ENCODE data around the gene KLK1.

The KLK1 gene

GRCh38 chr19:50823389-50824042 is at the start of gene KLK1:
Gene KLK1 (minus strand): TSS chr19:50823787. CDS start chr19:50823748, 39 bp downstream.
- FAIRE-seq = no peak
- no peak for DNase-seq (ENCODE audit: insufficient read length, low spot score)

DNA sequence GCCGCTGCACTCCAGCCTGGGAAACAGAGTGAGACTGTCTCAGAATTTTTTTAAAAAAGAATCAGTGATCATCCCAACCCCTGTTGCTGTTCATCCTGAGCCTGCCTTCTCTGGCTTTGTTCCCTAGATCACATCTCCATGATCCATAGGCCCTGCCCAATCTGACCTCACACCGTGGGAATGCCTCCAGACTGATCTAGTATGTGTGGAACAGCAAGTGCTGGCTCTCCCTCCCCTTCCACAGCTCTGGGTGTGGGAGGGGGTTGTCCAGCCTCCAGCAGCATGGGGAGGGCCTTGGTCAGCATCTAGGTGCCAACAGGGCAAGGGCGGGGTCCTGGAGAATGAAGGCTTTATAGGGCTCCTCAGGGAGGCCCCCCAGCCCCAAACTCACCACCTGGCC is 49.5 kb upstream of the KLK1 start, which contains the start of gene KLK2:
KLK2 (plus strand) TSS at position 384 of the 400 bp plus-strand sequence. CDS start 35 bp downstream, outside the sequence.
- DNase-seq (ENCODE audit: insufficient read length, low spot score) = no peak
- FAIRE-seq = no peak

- DNase-seq (ENCODE audit: insufficient read length, low spot score) (no peak), FAIRE-seq (no peak)
Observed at GRCh38 chr19:50870417-50871089, 47.0 kb upstream of the KLK1 start.

GRCh38 chr19:50869479-50869878 is 45.9 kb upstream of the KLK1 start:
- no peak for FAIRE-seq
- DNase-seq (ENCODE audit: insufficient read length, low spot score) = no peak

DNA sequence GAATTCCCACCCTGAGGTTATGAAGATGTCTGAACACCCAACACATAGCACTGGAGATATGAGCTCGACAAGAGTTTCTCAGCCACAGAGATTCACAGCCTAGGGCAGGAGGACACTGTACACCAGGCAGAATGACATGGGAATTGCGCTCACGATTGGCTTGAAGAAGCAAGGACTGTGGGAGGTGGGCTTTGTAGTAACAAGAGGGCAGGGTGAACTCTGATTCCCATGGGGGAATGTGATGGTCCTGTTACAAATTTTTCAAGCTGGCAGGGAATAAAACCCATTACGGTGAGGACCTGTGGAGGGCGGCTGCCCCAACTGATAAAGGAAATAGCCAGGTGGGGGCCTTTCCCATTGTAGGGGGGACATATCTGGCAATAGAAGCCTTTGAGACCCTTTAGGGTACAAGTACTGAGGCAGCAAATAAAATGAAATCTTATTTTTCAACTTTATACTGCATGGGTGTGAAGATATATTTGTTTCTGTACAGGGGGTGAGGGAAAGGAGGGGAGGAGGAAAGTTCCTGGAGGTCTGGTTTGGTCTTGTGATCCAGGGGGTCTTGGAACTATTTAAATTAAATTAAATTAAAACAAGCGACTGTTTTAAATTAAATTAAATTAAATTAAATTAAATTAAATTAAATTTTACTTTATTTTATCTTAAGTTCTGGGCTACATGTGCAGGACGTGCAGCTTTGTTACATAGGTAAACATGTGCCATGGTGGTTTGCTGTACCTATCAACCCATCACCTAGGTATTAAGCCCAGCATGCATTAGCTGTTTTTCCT is 38.1 kb upstream of the KLK1 start:
- DNase-seq (ENCODE audit: insufficient read length, low spot score) (no peak), FAIRE-seq (no peak)

DNA sequence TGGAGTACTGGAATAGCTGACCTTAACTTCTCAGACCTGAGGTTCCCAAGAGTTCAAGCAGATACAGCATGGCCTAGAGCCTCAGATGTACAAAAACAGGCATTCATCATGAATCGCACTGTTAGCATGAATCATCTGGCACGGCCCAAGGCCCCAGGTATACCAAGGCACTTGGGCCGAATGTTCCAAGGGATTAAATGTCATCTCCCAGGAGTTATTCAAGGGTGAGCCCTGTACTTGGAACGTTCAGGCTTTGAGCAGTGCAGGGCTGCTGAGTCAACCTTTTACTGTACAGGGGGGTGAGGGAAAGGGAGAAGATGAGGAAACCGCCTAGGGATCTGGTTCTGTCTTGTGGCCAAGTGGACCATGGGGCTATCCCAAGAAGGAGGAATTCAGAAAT is 37.4 kb upstream of the KLK1 start:
- no peak for FAIRE-seq
- no peak for DNase-seq (ENCODE audit: insufficient read length, low spot score)

- DNase-seq (ENCODE audit: insufficient read length, low spot score) = no peak
- no peak for FAIRE-seq
Observed at GRCh38 chr19:50859849-50860248, 36.3 kb upstream of the KLK1 start.

- no peak for FAIRE-seq
Observed at GRCh38 chr19:50858886-50859285, 35.3 kb upstream of the KLK1 start.

GRCh38 chr19:50857366-50857765 is 33.8 kb upstream of the KLK1 start:
- DNase-seq (ENCODE audit: insufficient read length, low spot score) (no peak), FAIRE-seq (no peak)

More at GRCh38 chr19:50858886-50859285, 35.3 kb upstream of the KLK1 start:
- no peak for DNase-seq (ENCODE audit: insufficient read length, low spot score)

GRCh38 chr19:50854636-50855410 is 31.2 kb upstream of the KLK1 start, which contains the start of gene KLK3:
Gene KLK3 (plus strand): TSS chr19:50854915. CDS start chr19:50854956, 41 bp downstream.
- FAIRE-seq = no peak
- DNase-seq (ENCODE audit: insufficient read length, low spot score) = no peak

DNA sequence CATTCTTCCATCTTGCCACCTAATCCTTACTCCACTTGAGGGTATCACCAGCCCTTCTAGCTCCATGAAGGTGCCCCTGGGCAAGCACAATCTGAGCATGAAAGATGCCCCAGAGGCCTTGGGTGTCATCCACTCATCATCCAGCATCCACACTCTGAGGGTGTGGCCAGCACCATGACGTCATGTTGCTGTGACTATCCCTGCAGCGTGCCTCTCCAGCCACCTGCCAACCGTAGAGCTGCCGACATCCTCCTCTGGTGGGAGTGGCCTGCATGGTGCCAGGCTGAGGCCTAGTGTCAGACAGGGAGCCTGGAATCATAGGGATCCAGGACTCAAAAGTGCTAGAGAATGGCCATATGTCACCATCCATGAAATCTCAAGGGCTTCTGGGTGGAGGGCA is 28.0 kb upstream of the KLK1 start:
- DNase-seq (ENCODE audit: insufficient read length, low spot score) (no peak), FAIRE-seq (no peak)

- DNase-seq (ENCODE audit: insufficient read length, low spot score) (no peak), FAIRE-seq (no peak)
Observed at GRCh38 chr19:50850738-50851137, 27.2 kb upstream of the KLK1 start.

DNA sequence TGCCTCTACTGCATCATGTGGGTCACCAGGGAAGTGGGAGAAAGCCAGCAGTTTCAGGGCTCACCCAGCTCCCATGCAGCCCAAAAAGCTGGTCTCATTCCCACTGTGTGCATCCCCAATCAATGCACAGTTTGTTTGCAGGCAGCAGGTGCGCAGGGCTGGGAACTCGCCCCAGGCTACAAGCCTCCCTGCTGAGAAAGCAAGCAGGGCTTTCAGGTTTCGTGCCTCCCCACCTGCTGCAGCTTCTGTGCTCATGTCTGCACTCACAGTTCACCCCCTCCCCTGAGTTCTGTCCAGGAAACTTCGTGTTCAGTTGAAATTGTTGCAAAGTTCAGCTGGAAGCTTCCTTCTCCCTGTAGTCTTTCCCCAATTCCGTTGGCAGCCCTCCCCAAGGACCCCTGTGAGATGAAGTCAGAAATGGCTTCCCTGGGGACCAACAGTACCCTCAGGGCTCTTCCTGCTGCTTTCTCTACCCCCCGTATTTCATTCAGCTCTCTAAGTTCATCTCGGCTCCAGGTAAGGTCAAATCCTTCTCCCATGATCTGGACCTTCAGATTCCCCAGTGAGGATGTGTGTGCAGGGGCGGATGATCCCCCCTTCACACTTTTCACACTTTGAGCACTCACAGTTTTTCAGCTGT is 20.8 kb upstream of the KLK1 start:
- no peak for FAIRE-seq
- no peak for DNase-seq (ENCODE audit: insufficient read length, low spot score)

DNA sequence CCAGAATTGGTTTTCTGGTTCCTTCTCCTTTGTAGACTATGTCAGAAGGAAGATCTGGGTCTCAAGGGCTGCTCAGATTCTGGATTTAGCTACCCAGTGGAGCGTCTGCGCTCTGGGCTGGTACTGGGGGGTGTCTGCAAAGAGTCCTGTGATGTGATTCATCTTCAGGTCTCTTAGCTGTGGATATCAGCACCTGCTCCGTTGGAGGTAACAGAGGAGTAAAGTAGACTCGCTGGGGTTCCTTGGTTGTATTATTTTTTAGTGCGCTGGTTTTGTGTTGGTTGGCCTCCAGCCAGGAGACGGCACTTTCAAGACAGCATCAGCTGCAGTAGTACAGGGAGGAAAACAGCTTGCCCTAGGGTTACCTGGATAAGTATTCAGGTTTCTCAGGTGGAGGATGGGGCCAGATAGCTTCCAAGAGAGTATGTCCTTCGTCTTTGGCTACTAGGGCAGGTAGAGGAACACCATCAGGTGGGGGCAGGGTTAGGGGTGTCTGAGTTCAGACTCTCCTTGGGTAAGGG is 20.2 kb upstream of the KLK1 start:
- DNase-seq (ENCODE audit: insufficient read length, low spot score) = no peak
- no peak for FAIRE-seq

DNA sequence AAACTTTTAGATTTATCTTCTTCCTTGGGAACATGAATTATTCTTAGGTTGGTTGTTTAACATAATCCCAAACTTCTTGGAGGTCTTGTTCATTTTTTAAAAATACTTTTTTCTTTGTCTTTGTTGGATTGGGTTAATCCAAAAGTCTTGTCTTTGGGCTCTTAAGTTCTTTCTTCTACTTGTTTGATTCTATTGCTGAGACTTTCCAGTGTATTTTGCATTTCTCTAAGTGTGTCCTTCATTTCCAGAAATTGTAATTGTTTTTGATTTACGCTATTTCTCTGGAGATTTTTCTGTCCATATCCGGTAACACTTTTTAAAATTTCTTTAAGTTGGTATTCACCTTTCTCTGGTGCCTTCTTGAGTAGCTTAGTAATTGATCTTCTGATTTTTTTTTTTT is 19.6 kb upstream of the KLK1 start:
- no peak for FAIRE-seq
- DNase-seq (ENCODE audit: insufficient read length, low spot score) = no peak

DNA sequence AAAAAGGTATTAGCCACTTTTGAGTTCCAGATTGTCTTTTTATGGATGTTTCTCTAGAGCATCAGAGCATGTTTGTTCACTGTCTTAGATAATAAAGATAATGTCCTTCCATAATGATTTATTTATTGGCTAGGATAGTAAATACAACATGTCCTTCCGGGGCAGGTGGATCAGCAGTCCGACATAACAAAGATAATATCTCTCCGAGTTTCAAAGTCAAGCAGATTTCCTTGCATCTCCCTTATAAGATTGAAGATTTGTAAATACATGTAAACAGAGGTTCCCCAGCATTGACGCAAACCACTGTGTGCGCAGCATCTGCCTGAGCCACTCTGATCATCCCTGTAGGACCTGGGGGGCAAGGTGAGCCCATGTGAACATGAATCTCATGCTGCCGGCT is 18.5 kb upstream of the KLK1 start:
- FAIRE-seq (no peak), DNase-seq (ENCODE audit: insufficient read length, low spot score) (no peak)

DNA sequence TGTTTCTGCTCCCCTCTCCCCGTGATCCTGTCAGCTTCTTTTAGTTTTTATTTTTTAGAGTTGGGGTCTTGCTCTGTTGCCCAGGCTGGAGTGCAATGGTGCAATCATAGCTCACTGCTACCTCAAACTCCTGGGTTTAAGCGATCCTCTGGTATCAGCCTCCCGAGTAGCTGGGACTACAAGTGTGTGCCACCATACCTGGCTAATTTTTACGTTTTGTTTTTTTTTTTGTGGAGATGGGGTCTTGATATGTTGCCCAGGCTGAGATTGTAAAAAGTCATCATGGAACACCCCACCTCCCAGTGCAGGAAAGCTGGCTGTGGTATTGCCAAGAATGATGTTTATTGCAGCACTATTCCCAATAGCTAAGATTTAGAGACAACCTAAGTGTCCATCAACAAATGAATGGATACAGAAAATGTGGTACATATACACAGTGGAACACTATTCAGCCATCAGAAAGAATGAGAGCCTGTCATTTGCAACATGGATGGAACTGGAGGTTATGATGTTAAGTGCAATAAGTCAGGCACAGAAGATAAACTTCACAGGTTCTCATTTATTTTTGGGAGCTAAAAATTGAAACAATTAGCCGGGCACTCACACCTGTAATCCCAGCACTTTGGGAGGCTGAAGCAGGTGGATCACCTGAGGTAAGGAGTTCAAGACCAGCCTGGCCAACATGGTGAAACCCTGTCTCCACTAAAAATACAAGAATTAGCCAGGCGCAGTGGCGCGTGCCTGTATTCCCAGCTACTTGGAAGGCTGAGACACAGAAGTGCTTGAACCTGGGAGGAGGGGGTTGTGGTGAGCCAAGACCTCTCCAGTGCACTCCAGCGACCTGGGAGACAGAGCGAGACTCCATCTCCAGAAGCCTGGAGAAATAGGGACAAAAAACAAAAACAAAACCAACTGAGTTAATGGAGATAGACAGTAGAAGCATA is 16.4 kb upstream of the KLK1 start:
- FAIRE-seq (no peak), DNase-seq (ENCODE audit: insufficient read length, low spot score) (no peak)

DNA sequence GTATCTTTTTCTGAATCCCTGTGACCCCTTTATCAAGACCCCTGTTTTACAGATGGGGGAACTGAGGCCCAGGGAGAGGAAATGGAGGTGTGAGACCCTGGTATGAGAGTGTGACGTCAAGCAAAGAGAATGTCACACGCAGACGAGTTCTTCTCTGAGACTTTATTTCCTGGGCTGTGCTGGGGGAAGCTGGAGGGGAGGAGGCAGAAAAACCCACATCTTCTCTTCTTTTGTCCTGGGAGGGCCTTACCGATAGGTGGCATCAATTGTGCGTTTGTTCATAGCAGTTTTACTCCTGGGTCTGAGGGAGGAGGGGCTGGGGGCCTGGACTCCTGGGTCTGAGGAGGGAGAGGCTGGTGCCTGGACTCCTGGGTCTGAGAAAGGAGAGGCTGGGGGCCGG is 14.7 kb upstream of the KLK1 start:
- DNase-seq (ENCODE audit: insufficient read length, low spot score) (no peak), FAIRE-seq (no peak)

- DNase-seq (ENCODE audit: insufficient read length, low spot score) (no peak), FAIRE-seq (no peak)
Observed at GRCh38 chr19:50837300-50837699, 13.7 kb upstream of the KLK1 start.
